Mesendoderm (in vitro differentiated cells): ENCODE data around the gene FAM83D.

Experiments
- DNase-seq: peaks from one replicate; pipeline ENCODE4 v3.0.0; 2013
- H2AK5ac ChIP-seq: 2 replicates; pipeline ENCODE4 v1.6.1; 2013; ENCODE audit warnings: low read length, inconsistent platforms
- H2BK120ac ChIP-seq: 2 replicates; pipeline ENCODE4 v1.6.1; 2013; ENCODE audit warnings: low read depth, mild to moderate bottlenecking, low read length, moderate library complexity, mixed read lengths
- H2BK15ac ChIP-seq: replicated peaks from 2 replicates; pipeline ENCODE4 v1.6.1; 2013; ENCODE audit warnings: low read depth, mild to moderate bottlenecking, moderate library complexity
- H2BK5ac ChIP-seq: 2 replicates; pipeline ENCODE4 v1.6.1; 2013; ENCODE audit warnings: low read length, inconsistent platforms
- H3K18ac ChIP-seq: 2 replicates; pipeline ENCODE4 v1.6.1; 2013; ENCODE audit warnings: mild to moderate bottlenecking, low read length, mixed read lengths
- H3K23ac ChIP-seq: one replicate; pipeline ENCODE4 v1.6.1; 2013; ENCODE audit warnings: low read length
- H3K27ac ChIP-seq: 2 replicates; pipeline ENCODE4 v1.5.1; 2013; ENCODE audit warnings: low read depth, mild to moderate bottlenecking, inconsistent platforms, low read length, moderate library complexity
- H3K27me3 ChIP-seq: 2 replicates; pipeline ENCODE4 v1.6.1; 2013; ENCODE audit warnings: low read length, control low read depth, mild to moderate bottlenecking, inconsistent platforms; ENCODE audit not compliant: insufficient read depth, poor library complexity
- H3K36me3 ChIP-seq: 2 replicates; pipeline ENCODE4 v1.6.1; 2013; ENCODE audit warnings: low read length, inconsistent platforms; ENCODE audit not compliant: control insufficient read depth, insufficient read depth
- H3K4ac ChIP-seq: one replicate; pipeline ENCODE4 v1.6.1; 2013; ENCODE audit warnings: low read depth, mild to moderate bottlenecking, low read length, moderate library complexity
- H3K4me1 ChIP-seq: 2 replicates; pipeline ENCODE4 v1.6.1; 2013; ENCODE audit warnings: low read depth, low read length, inconsistent platforms; ENCODE audit not compliant: control insufficient read depth
- H3K4me2 ChIP-seq: 2 replicates; pipeline ENCODE4 v1.6.1; 2013; ENCODE audit warnings: low read length
- H3K4me3 ChIP-seq: 2 replicates; pipeline ENCODE4 v1.5.1; 2013; ENCODE audit warnings: mild to moderate bottlenecking, low read length
- H3K56ac ChIP-seq: one replicate; pipeline ENCODE4 v1.6.1; 2013; ENCODE audit warnings: low read length
- H3K79me1 ChIP-seq: 2 replicates; pipeline ENCODE4 v1.6.1; 2013; ENCODE audit warnings: low read length, inconsistent platforms
- H3K79me2 ChIP-seq: 2 replicates; pipeline ENCODE4 v1.6.1; 2013; ENCODE audit warnings: mild to moderate bottlenecking, low read length; ENCODE audit not compliant: control insufficient read depth, insufficient read depth
- H3K9ac ChIP-seq: 2 replicates; pipeline ENCODE4 v1.6.1; 2013; ENCODE audit warnings: low read length, inconsistent platforms
- H4K5ac ChIP-seq: one replicate; pipeline ENCODE4 v1.6.1; 2013; ENCODE audit warnings: low read length
- H4K8ac ChIP-seq: one replicate; pipeline ENCODE4 v1.6.1; 2013; ENCODE audit warnings: low read depth, mild to moderate bottlenecking, control low read depth, low read length, moderate library complexity
- WGBS: extraction: QIAGEN DNeasy Blood & Tissue Kit; methylation state at CpG from one replicate; pipeline ENCODE4 v1.1.7; 2013; ENCODE audit warnings: low lambda C conversion rate, missing lambda C conversion rate; ENCODE audit not compliant: insufficient coverage; ENCODE audit errors: extremely low coverage; 5-methylcytosine and 5-hydroxymethylcytosine counted together

FAM83D gene

GRCh38 chr20:38889050-38889449, 37.2 kb upstream of the FAM83D start:
- no peak overlapping the region for H3K4ac ChIP-seq
- H2BK15ac ChIP-seq = no peak overlapping the region
- no peak overlapping the region for H3K4me3 ChIP-seq
- no peak overlapping the region for H3K23ac ChIP-seq
- H3K9ac ChIP-seq = no peak overlapping the region
- H3K79me2 ChIP-seq = no peaks in the 10 kb centered on the region
- H3K4me2 ChIP-seq = no peak overlapping the region
- no peak overlapping the region for H4K5ac ChIP-seq
- H4K8ac ChIP-seq = no peak overlapping the region
- H2BK5ac ChIP-seq = no peak overlapping the region
- no peak for DNase-seq
- H3K56ac ChIP-seq = no peak overlapping the region
- no peaks in the 10 kb centered on the region for H3K27me3 ChIP-seq
- H3K36me3 ChIP-seq = no peaks in the 10 kb centered on the region
- no peak overlapping the region for H3K18ac ChIP-seq
- H3K4me1 ChIP-seq = no peaks in the 10 kb centered on the region
- no peaks in the 10 kb centered on the region for H3K79me1 ChIP-seq
- no peak overlapping the region for H2AK5ac ChIP-seq
- H2BK120ac ChIP-seq = no peak overlapping the region
- WGBS = no CpG with 5 or more reads among the region's 2 CpGs
- H3K27ac ChIP-seq = no peak overlapping the region

GRCh38 chr20:38889792-38890496, 36.3 kb upstream of the FAM83D start:
- Histone ChIP-seq H3K9ac (no peak overlapping the region), H3K4ac (no peak overlapping the region), H2AK5ac (no peak overlapping the region), H3K56ac (no peak overlapping the region), H4K8ac (no peak overlapping the region), H3K4me3 (no peak overlapping the region), H3K4me2 (no peak overlapping the region), H4K5ac (no peak overlapping the region), H3K27me3 (no peaks in the 10 kb centered on the region), H2BK15ac (no peak overlapping the region), H3K23ac (no peak overlapping the region), H3K79me2 (no peaks in the 10 kb centered on the region), H3K18ac (no peak overlapping the region), H3K4me1 (peaks cover 4% of the 10 kb centered on the region), H3K27ac (no peak overlapping the region), H2BK5ac (no peak overlapping the region), H3K36me3 (no peaks in the 10 kb centered on the region), H2BK120ac (no peak overlapping the region), H3K79me1 (no peaks in the 10 kb centered on the region)
- DNase-seq = no peak
- WGBS = no CpG with 5 or more reads among the region's 13 CpGs

- Histone ChIP-seq H3K56ac (no peak overlapping the region), H2AK5ac (no peak overlapping the region), H3K79me1 (no peaks in the 10 kb centered on the region), H3K4ac (no peak overlapping the region), H3K36me3 (no peaks in the 10 kb centered on the region), H3K27ac (no peak overlapping the region), H3K79me2 (no peaks in the 10 kb centered on the region), H2BK5ac (no peak overlapping the region), H3K4me3 (no peak overlapping the region), H3K23ac (no peak overlapping the region), H2BK15ac (no peak overlapping the region), H3K18ac (no peak overlapping the region), H3K27me3 (no peaks in the 10 kb centered on the region), H4K5ac (no peak overlapping the region), H3K4me2 (no peak overlapping the region), H4K8ac (no peak overlapping the region), H2BK120ac (no peak overlapping the region), H3K4me1 (peaks cover 4% of the 10 kb centered on the region), H3K9ac (no peak overlapping the region)
- WGBS = no CpG with 5 or more reads among the region's 3 CpGs
- peak; percentile 28 for DNase-seq
Observed at GRCh38 chr20:38890497-38890818, 35.8 kb upstream of the FAM83D start.

DNA sequence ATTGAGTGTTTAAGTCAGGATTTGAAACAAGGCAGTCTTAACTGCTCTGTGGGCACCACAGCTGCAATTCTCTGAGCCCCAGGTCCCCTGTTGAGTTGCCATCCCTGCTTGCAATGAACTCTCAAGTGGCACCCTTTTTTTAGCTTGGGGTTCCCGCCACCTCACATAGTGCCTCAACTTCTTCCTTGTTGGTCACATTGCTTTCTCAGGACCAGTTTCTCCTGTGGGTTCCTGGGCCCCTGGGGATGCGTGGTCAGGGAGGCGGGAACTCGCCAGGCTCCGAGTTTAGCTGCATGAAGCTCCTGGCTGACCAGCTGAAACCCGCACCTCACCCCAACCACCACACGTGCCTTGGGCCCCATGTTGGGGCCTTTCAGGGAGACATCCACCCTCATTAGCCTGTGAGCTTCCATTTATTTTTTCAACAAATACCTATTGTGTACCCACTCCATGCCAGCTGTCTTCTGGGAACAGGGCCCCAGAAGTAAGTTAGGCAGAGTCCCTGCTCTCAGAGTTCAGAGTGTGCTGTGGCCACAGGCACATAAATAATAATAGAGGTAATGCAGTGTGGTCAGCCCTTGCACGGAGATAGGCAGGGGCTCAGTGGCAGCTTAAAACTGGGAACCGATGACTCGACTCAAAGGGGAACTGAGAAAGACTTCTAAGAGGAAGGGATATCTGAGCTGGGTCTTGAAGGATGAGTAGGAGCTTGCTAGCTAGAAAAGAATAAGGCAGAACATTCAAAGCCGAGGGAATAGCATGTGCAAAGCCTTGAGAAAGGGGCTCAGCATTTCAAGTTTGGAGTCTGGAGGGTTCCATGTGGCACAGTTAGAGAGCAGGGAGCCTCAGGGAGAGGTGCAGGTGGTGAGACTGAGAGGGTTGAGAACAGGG, 33.9 kb upstream of the FAM83D start:
- no peaks in the 10 kb centered on the region for H3K36me3 ChIP-seq
- no peak overlapping the region for H3K4ac ChIP-seq
- no peak for DNase-seq
- no peak overlapping the region for H3K56ac ChIP-seq
- no peak overlapping the region for H2AK5ac ChIP-seq
- H3K79me2 ChIP-seq = no peaks in the 10 kb centered on the region
- H3K23ac ChIP-seq = no peak overlapping the region
- H2BK5ac ChIP-seq = no peak overlapping the region
- peaks cover 4% of the 10 kb centered on the region for H3K4me1 ChIP-seq
- no peak overlapping the region for H3K4me2 ChIP-seq
- no peak overlapping the region for H3K9ac ChIP-seq
- H4K5ac ChIP-seq = no peak overlapping the region
- no peak overlapping the region for H3K18ac ChIP-seq
- no CpG with 5 or more reads among the region's 11 CpGs for WGBS
- H4K8ac ChIP-seq = no peak overlapping the region
- H2BK15ac ChIP-seq = no peak overlapping the region
- H2BK120ac ChIP-seq = no peak overlapping the region
- H3K27me3 ChIP-seq = no peaks in the 10 kb centered on the region
- H3K79me1 ChIP-seq = no peaks in the 10 kb centered on the region
- H3K27ac ChIP-seq = no peak overlapping the region
- H3K4me3 ChIP-seq = no peak overlapping the region

- Histone ChIP-seq H3K56ac (no peak overlapping the region), H3K4me2 (no peak overlapping the region), H3K4me3 (no peak overlapping the region), H3K4me1 (peaks cover 4% of the 10 kb centered on the region), H3K36me3 (no peaks in the 10 kb centered on the region), H3K79me1 (no peaks in the 10 kb centered on the region), H2BK120ac (no peak overlapping the region), H3K4ac (no peak overlapping the region), H4K5ac (no peak overlapping the region), H3K18ac (no peak overlapping the region), H3K79me2 (no peaks in the 10 kb centered on the region), H3K9ac (no peak overlapping the region), H3K27ac (no peak overlapping the region), H4K8ac (no peak overlapping the region), H3K23ac (no peak overlapping the region), H2AK5ac (no peak overlapping the region), H3K27me3 (no peaks in the 10 kb centered on the region), H2BK15ac (no peak overlapping the region), H2BK5ac (no peak overlapping the region)
- WGBS = no CpG with 5 or more reads among the region's 6 CpGs
- no peak for DNase-seq
Observed at GRCh38 chr20:38893056-38893564, 33.1 kb upstream of the FAM83D start.
